Measurements from ENCODE around the gene FBXO45.

GRCh38 chr3:196553551-196553950 lies 14.9 kb upstream of the FBXO45 start:
- TF ChIP-seq CBX8 (IDR thresholded peaks at IDR 0.05; ENCODE audit: borderline replicate concordance, extremely low read depth, low read depth, low read length, poor library complexity, severe bottlenecking) (no peak), RBM39 (optimal IDR thresholded peaks at IDR 0.05; ENCODE audit: low read depth, low read length) (no peak), HMG20B (CRISPR knock-in tag; IDR thresholded peaks at IDR 0.05) (no peak), GATAD2A (IDR thresholded peaks at IDR 0.05) (no peak), MCM2 (IDR thresholded peaks at IDR 0.05; ENCODE audit: low read depth) (no peak), ARID2 (IDR thresholded peaks at IDR 0.05) (no peak)
- TF ChIP-seq, protein P1, sequence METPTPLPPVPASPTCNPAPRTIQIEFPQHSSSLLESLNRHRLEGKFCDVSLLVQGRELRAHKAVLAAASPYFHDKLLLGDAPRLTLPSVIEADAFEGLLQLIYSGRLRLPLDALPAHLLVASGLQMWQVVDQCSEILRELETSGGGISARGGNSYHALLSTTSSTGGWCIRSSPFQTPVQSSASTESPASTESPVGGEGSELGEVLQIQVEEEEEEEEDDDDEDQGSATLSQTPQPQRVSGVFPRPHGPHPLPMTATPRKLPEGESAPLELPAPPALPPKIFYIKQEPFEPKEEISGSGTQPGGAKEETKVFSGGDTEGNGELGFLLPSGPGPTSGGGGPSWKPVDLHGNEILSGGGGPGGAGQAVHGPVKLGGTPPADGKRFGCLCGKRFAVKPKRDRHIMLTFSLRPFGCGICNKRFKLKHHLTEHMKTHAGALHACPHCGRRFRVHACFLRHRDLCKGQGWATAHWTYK (CRISPR knock-in tag; IDR thresholded peaks at IDR 0.05), result no peak
